Measurements from ENCODE around the gene GSTT2B. TPM values are rescaled to one million over a fixed set of nuclear protein-coding genes. Genes with fewer than 3 reads are reported as not detected.
"Not testable (repeated sequence)": the region's sequence is repeated elsewhere in the genome, so short reads cannot be mapped to it uniquely, and the experiment has no call there.

GSTT2B gene
- total RNA-seq, 1 donor from 2014 or later: 21.1 TPM

DNA sequence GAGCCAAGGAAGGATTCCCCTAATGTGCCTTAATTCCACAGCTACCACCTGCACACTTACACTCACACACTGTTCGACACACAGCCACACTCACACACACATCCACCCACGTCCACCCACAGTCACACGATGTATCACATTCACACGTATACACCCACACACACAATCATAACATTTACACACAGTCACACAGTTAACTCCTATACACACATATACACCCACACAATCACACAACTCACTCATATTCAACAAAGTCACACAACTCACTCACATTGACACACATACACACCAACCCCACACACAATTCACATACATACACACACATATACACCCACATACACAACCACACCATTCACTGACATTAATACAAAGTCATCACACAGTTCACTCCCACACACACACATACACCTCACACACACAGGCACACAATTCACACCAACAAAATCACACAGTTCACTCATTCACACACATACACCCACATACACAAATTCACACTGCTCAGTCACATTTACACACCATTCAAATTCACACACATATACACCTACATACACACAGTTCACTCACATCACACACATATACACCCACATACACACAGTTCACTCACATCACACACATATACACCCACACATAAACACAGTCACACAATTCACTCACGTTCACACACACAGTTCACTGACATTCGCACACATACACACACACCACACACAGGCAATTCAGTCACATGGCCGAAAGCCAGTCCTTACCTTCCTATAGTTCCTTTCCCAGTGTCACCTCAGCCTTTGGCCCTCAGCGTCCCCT is 6.6 kb downstream of the GSTT2B start:
- DNase-seq (ENCODE audit: low spot score); intact Hi-C loops (cut with DNase I): not testable (repeated sequence)

DNA sequence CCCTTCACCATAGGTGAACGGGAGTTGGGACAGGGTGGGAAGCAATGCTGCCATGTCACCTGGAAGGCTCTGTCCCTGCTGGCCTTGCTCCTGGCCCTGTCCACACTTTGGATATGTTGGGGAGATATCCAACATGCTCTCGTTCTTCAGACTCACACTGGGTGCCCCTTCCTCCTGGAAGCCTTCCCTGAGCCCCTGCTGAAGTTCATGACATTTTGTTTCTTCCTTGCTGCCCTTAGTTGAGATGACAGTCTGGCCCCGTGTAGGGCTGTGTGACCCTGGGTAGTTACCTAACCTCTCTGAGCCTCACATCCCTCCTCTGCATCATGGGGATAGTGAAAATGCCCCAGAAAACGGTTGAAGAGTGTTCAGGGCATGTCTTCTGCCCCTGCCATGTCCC is 7.5 kb downstream of the GSTT2B start:
- DNase-seq (ENCODE audit: low spot score); intact Hi-C loops (cut with DNase I): not testable (repeated sequence)

DNA sequence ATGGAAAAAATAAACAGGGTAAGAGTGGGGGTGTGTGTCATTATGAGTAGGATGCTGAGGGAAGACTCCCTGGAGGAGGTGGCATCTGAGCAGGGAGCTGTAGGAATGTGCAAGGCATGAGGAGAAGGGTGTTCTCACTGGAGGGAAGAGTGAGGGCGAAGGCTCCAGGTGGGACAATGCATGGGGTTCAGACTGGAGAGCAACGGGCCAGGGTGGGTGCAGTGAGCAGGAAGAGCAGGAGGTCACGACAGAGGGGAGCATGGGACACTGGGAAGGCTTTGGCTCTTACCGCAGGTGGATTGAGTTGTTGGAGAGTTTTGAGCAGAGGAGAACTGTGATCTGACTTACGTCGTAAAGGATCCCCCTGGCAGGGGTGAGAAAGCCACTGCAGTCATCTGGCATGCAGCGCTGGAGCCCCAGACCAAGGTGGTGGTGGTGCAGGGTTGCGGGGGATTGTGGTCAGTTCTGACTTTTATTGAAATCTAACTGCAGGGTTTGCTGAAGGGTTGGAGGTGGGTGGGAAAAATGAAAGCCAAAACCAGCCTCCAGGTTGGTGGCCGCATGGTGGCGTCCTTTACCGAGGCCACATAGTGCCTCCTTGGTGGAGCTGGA is 8.1 kb downstream of the GSTT2B start:
- intact Hi-C loops (cut with DNase I); DNase-seq (ENCODE audit: low spot score): not testable (repeated sequence)

DNA sequence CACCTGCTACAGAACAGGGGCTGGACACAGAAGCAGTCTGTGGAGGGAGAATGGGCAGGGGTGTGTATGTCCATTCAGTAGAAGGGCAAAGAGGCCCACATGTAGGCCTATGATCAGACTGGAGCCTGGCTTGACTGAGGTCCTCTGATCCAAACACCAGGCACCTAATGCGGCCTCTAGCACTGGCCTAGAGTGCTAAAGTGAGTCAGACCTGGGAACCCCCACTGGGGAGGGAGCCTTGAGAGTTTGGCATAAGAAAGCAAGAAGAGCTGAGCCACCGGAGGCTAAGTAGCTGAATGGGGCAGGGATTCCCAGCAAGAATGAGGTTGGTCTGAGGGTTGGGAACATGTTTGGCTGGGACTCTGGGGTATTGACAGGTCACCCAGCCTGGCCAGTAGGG is 9.6 kb downstream of the GSTT2B start:
- intact Hi-C loops (cut with DNase I); DNase-seq (ENCODE audit: low spot score): not testable (repeated sequence)

- intact Hi-C loops (cut with DNase I); DNase-seq (ENCODE audit: low spot score): not testable (repeated sequence)
Measured at GRCh38 chr22:23949764-23950163, 11.2 kb downstream of the GSTT2B start.

DNA sequence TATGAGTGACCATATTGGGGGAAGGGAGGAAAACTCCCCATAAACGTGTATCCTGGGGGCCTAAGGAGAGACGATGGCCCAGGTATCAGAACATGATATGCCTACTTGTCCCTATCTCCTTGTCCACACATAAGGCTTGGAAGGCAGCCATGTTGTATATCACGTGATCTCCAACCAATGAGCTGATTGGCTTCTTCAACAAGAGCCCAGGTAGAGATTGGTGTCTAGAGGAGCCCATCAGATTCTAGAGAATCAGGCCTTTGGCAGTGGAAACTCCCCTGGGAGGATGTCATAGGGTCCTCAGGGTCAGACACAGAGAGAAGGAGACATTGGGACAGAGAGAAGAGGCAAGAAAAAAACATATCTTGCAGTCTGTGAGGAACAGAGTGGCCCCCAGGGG is 13.6 kb downstream of the GSTT2B start:
- DNase-seq (ENCODE audit: low spot score); intact Hi-C loops (cut with DNase I): not testable (repeated sequence)

DNA sequence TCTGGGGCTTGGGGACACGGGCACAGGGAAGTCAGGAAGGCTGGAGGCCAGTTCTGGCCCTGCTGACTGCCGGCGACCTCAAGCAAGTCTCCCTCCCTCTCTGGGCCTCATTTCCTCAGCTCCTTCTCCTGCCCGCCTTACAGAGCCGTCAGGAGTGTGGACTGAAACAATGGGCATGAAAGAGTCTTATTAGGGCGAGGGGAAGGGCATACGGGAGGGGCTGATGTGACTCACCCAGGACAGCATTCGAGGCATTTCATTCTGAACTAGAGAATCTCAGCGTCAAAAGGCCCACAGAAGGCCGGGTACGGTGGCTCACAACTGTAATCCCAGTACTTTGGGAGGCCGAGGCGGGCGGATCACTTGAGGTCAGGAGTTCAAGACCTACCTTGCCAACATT is 20.8 kb downstream of the GSTT2B start:
- DNase-seq (ENCODE audit: low spot score); intact Hi-C loops (cut with DNase I): not testable (repeated sequence)

DNA sequence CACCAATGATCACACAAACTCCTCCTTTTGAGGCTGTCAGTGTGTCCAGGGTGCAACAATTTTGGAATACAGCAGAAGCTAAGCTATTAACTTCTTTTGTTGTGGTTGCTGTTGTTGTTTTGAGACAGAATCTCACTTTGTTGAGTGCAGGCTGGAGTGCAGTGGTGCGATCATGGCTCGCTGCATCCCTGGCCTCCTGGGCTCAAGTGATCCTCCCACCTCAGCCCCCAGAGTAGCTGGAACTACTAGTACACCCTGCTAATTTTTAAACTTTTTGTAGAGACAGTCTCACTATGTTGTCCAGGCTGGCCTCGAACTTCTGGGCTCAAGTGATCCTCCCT is 22.0 kb downstream of the GSTT2B start:
- intact Hi-C loops (cut with DNase I): no loop called here
- DNase-seq (ENCODE audit: low spot score): no peak

DNA sequence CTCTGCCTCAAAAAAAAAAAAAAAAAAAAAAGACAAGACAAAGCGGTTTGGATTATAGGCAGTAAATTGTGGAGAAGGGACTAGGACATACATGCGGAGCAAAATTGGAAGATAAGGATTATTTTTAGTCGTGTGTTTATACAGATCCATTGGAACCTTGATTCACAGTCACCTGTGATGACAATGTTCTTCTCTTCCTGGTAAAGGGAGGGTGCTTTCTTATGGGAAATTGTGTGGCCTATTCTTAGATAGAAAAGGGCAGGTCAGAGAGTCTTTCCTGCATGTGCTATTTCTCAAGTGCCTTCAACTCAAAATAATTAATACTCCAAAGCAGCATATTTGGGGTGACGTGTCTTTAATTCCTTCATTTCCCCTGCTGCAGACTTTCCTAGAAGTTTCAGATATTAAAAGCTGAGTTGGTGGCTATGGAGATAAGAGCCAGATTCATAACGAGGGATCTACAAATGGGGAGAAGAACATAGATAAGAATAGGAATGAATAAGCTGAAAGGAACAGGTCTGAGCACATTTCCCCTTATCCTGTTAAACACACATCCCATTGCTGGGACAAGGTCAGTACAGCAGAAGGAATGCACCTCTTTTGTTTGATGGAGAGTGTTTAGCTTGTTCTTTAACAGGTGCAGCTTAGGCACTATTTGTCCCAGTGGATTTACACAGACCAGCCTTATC is 22.5 kb downstream of the GSTT2B start:
- intact Hi-C loops (cut with DNase I): no loop called here

GRCh38 chr22:23926561-23926960 is 34.4 kb downstream of the GSTT2B start:
- intact Hi-C loops (cut with DNase I): no loop called here

More for the DNA sequence above, 22.5 kb downstream of the GSTT2B start:
- no peak for DNase-seq (ENCODE audit: low spot score)

GRCh38 chr22:23925020-23925606 is 35.9 kb downstream of the GSTT2B start:
- DNase-seq (ENCODE audit: low spot score): no peak
- intact Hi-C loops (cut with DNase I): no loop called here

More at GRCh38 chr22:23926561-23926960, 34.4 kb downstream of the GSTT2B start:
- DNase-seq (ENCODE audit: low spot score): no peak

- no peak for DNase-seq (ENCODE audit: low spot score)
- intact Hi-C loops (cut with DNase I): no loop called here
Measured at GRCh38 chr22:23922921-23923320, 38.1 kb downstream of the GSTT2B start.

- intact Hi-C loops (cut with DNase I); DNase-seq (ENCODE audit: low spot score): not testable (repeated sequence)
Measured at GRCh38 chr22:23921586-23922201, 39.3 kb downstream of the GSTT2B start.

- DNase-seq (ENCODE audit: low spot score); intact Hi-C loops (cut with DNase I): not testable (repeated sequence)
Measured at GRCh38 chr22:23920267-23920611, 40.8 kb downstream of the GSTT2B start.

- intact Hi-C loops (cut with DNase I): no loop called here
- DNase-seq (ENCODE audit: low spot score): no peak
Measured at GRCh38 chr22:23915290-23915689, 45.7 kb downstream of the GSTT2B start.

DNA sequence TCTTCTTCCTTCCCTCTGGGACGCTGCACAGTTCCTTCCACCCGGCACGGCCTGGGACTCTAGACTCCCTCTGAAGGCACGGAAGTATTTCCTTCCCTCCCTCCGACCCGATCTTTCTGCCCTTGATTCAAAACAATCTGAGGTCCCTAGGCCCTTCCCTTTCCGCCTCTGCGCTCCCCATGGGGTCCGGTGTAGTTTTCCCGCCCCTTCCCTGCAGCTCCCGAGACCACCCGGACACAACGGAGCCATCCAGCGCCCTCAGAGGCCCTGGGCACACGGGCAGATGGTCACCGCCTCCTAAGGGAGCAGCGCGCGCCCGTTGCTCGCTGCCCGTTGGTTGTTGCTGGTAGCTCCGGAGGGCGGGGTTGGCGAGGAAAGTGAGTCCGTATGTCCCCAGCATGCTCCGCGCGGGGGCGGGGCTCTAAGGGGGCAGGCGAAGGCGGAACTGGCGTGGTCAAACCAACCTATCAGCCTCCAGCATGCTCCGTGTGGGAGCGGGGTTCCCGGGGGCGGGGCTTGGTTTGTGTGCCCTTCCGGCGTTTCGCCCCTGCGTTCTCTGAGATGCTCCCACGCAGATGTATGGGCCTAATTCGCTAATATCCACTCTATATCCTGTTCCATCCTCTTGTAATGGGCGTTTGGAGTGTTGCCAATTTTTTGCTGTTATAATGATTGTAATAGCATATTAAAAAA is 47.2 kb downstream of the GSTT2B start:
- intact Hi-C loops (cut with DNase I): loop anchor here (5.0 kb wide), 1 partner anchor 52 kb away; no protein-coding TSS in a partner anchor
- DNase-seq (ENCODE audit: low spot score): peak; percentile 100

DNA sequence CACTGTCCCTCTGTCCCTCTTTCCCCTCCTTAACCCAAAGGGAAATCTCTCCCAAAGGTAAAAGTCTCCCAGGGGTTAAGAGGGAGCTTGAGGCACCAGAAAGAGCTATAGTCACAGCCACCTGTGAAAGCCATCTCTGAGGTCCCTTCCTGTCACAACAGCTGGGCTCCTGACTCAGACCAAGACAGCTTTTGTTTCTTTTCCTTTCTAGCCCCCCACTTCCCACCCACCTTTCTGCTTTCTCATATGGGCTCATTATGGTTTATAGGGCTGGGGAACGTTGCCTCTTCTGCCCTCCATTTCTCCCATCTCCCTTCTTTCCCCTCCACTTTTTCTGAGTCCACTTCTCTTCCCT is 47.7 kb downstream of the GSTT2B start:
- DNase-seq (ENCODE audit: low spot score): no peak
- intact Hi-C loops (cut with DNase I): loop anchor here (5.0 kb wide), 1 partner anchor 51 kb away; no protein-coding TSS in a partner anchor

DNA sequence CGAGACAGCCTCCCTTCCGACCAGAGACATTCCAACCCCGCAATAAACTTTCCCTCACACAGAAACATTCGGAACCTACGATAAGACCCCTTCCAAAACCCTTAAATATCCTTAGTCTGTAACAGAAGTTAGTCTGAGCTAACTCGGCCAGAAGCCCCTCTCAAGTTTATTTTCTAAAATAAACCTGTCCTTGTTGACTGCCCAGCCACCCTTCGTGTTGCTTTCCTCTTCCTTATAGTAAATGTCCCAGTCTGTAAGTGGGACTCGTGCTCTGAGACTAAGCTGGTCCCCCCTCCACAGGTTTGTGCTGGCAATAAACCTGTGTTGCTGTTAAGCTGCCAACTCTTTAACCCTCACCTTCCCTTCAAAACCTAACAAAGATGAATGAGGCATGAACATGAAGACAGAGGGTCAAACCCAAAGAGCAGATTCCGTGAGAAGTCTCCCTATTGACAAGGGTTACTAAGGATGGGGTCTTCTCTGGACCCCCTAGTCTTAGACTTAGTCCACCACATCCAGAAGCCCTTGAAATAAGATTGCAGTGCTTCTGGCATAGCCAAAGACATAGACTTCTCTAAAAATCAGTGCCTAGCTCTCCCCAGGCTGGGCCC is 48.6 kb downstream of the GSTT2B start:
- intact Hi-C loops (cut with DNase I): loop anchor here (5.0 kb wide), 1 partner anchor 50 kb away; no protein-coding TSS in a partner anchor
- DNase-seq (ENCODE audit: low spot score): no peak
